HepG2 (cell line): ENCODE results near the gene AS3MT. TPM values are rescaled to one million over a fixed set of nuclear protein-coding genes. Genes with fewer than 3 reads are reported as not detected.

Source experiments
- TEF ChIP-seq: sonication (generic); formaldehyde crosslinking; IDR thresholded peaks from 2 replicates; pipeline ENCODE4 v1.5.0; 2020; ENCODE audit warnings: missing genetic modification reagents
- ZBTB10 ChIP-seq: sonication (generic); formaldehyde crosslinking; IDR thresholded peaks from 2 replicates; pipeline ENCODE4 v1.4.0; 2020; ENCODE audit warnings: missing genetic modification reagents, borderline replicate concordance
- ZBTB21 ChIP-seq: sonication (generic); formaldehyde crosslinking; IDR thresholded peaks from 2 replicates; pipeline ENCODE4 v1.4.0; 2020; ENCODE audit warnings: missing genetic modification reagents
- ZNF230 ChIP-seq: sonication (generic); formaldehyde crosslinking; IDR thresholded peaks from 2 replicates; pipeline ENCODE4 v1.4.0; 2020; ENCODE audit warnings: mild to moderate bottlenecking, missing genetic modification reagents
- ZNF24 ChIP-seq: fragments of 450-650 bp; IDR thresholded peaks from 2 replicates; pipeline ENCODE4 v1.6.1; 2017; ENCODE audit warnings: antibody characterized with exemption, mild to moderate bottlenecking
- ZNF292 ChIP-seq: sonication (generic); formaldehyde crosslinking; IDR thresholded peaks from 2 replicates; pipeline ENCODE4 v1.8.1; 2022; ENCODE audit warnings: mild to moderate bottlenecking, low read depth, missing genetic modification reagents, borderline replicate concordance
- polyA plus RNA-seq, 8 experiments: library from polyadenylated mRNA; depleted of rRNA in 3 of 8; stranded (reverse) in 7 of 8; unstranded in 1 of 8; fragments of >200 nt; fragmentation: Illumina TruSeq in 4 of 8; extraction: Trizol in 4 of 8; gene quantifications; 2 replicates each; pipeline versions ENCODE4 v1.2.1 to v1.2.3, GENCODE V29; 2011 to 2016; ENCODE audit warnings: low read depth in 4 of 8, missing spikeins in 1 of 8, mixed read lengths in 1 of 8; ENCODE audit not compliant: insufficient read depth in 1 of 8
- total RNA-seq, 5 experiments: library from RNA; depleted of rRNA; stranded (reverse); fragments of >200 nt; fragmentation: Illumina TruSeq; extraction: Trizol; gene quantifications; 2 replicates each; pipeline ENCODE4 v1.2.3, GENCODE V29; 2016; ENCODE audit warnings: low read depth in 1 of 5
- TF ChIP-seq, protein P1 (sequence below): sonication (generic); formaldehyde crosslinking; IDR thresholded peaks from 2 replicates; pipeline ENCODE4 v1.5.1; 2020; ENCODE audit warnings: mild to moderate bottlenecking, missing genetic modification reagents, moderate library complexity
- TF ChIP-seq, protein P2 (sequence below): sonication (generic); formaldehyde crosslinking; IDR thresholded peaks from 2 replicates; pipeline ENCODE4 v1.9.0; 2021; ENCODE audit warnings: mild to moderate bottlenecking, missing genetic modification reagents
- TF ChIP-seq, protein P3 (sequence below): sonication (generic); formaldehyde crosslinking; IDR thresholded peaks from 2 replicates; pipeline ENCODE4 v1.4.0; 2020; ENCODE audit warnings: missing genetic modification reagents, borderline replicate concordance

Gene AS3MT
- total and polyA plus RNA-seq, 2 of the 13 experiments (the other 11 are each of a cell fraction or from before 2014, with no cell fraction given) = 8.7 to 17.4 TPM

GRCh38 chr10:102917314-102917961, 48.2 kb downstream of the AS3MT start (continued):
- TF ChIP-seq, protein P1, sequence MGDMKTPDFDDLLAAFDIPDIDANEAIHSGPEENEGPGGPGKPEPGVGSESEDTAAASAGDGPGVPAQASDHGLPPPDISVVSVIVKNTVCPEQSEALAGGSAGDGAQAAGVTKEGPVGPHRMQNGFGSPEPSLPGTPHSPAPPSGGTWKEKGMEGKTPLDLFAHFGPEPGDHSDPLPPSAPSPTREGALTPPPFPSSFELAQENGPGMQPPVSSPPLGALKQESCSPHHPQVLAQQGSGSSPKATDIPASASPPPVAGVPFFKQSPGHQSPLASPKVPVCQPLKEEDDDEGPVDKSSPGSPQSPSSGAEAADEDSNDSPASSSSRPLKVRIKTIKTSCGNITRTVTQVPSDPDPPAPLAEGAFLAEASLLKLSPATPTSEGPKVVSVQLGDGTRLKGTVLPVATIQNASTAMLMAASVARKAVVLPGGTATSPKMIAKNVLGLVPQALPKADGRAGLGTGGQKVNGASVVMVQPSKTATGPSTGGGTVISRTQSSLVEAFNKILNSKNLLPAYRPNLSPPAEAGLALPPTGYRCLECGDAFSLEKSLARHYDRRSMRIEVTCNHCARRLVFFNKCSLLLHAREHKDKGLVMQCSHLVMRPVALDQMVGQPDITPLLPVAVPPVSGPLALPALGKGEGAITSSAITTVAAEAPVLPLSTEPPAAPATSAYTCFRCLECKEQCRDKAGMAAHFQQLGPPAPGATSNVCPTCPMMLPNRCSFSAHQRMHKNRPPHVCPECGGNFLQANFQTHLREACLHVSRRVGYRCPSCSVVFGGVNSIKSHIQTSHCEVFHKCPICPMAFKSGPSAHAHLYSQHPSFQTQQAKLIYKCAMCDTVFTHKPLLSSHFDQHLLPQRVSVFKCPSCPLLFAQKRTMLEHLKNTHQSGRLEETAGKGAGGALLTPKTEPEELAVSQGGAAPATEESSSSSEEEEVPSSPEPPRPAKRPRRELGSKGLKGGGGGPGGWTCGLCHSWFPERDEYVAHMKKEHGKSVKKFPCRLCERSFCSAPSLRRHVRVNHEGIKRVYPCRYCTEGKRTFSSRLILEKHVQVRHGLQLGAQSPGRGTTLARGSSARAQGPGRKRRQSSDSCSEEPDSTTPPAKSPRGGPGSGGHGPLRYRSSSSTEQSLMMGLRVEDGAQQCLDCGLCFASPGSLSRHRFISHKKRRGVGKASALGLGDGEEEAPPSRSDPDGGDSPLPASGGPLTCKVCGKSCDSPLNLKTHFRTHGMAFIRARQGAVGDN = peak; percentile 65
- TF ChIP-seq ZBTB21 (no peak), ZNF292 (CRISPR knock-in tag) (0 out of 2 replicates have a peak, but pooled peaks have one; percentile 8), TEF (CRISPR knock-in tag) (no peak), ZNF24 (no peak), ZNF230 (CRISPR knock-in tag) (0 out of 2 replicates have a peak, but pooled peaks have one; percentile 19), ZBTB10 (peak; percentile 96)
- TF ChIP-seq, protein P2, sequence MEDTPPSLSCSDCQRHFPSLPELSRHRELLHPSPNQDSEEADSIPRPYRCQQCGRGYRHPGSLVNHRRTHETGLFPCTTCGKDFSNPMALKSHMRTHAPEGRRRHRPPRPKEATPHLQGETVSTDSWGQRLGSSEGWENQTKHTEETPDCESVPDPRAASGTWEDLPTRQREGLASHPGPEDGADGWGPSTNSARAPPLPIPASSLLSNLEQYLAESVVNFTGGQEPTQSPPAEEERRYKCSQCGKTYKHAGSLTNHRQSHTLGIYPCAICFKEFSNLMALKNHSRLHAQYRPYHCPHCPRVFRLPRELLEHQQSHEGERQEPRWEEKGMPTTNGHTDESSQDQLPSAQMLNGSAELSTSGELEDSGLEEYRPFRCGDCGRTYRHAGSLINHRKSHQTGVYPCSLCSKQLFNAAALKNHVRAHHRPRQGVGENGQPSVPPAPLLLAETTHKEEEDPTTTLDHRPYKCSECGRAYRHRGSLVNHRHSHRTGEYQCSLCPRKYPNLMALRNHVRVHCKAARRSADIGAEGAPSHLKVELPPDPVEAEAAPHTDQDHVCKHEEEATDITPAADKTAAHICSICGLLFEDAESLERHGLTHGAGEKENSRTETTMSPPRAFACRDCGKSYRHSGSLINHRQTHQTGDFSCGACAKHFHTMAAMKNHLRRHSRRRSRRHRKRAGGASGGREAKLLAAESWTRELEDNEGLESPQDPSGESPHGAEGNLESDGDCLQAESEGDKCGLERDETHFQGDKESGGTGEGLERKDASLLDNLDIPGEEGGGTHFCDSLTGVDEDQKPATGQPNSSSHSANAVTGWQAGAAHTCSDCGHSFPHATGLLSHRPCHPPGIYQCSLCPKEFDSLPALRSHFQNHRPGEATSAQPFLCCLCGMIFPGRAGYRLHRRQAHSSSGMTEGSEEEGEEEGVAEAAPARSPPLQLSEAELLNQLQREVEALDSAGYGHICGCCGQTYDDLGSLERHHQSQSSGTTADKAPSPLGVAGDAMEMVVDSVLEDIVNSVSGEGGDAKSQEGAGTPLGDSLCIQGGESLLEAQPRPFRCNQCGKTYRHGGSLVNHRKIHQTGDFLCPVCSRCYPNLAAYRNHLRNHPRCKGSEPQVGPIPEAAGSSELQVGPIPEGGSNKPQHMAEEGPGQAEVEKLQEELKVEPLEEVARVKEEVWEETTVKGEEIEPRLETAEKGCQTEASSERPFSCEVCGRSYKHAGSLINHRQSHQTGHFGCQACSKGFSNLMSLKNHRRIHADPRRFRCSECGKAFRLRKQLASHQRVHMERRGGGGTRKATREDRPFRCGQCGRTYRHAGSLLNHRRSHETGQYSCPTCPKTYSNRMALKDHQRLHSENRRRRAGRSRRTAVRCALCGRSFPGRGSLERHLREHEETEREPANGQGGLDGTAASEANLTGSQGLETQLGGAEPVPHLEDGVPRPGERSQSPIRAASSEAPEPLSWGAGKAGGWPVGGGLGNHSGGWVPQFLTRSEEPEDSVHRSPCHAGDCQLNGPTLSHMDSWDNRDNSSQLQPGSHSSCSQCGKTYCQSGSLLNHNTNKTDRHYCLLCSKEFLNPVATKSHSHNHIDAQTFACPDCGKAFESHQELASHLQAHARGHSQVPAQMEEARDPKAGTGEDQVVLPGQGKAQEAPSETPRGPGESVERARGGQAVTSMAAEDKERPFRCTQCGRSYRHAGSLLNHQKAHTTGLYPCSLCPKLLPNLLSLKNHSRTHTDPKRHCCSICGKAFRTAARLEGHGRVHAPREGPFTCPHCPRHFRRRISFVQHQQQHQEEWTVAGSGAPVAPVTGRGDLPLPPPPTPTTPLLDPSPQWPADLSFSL (CRISPR knock-in tag) = no peak
- TF ChIP-seq, protein P3, sequence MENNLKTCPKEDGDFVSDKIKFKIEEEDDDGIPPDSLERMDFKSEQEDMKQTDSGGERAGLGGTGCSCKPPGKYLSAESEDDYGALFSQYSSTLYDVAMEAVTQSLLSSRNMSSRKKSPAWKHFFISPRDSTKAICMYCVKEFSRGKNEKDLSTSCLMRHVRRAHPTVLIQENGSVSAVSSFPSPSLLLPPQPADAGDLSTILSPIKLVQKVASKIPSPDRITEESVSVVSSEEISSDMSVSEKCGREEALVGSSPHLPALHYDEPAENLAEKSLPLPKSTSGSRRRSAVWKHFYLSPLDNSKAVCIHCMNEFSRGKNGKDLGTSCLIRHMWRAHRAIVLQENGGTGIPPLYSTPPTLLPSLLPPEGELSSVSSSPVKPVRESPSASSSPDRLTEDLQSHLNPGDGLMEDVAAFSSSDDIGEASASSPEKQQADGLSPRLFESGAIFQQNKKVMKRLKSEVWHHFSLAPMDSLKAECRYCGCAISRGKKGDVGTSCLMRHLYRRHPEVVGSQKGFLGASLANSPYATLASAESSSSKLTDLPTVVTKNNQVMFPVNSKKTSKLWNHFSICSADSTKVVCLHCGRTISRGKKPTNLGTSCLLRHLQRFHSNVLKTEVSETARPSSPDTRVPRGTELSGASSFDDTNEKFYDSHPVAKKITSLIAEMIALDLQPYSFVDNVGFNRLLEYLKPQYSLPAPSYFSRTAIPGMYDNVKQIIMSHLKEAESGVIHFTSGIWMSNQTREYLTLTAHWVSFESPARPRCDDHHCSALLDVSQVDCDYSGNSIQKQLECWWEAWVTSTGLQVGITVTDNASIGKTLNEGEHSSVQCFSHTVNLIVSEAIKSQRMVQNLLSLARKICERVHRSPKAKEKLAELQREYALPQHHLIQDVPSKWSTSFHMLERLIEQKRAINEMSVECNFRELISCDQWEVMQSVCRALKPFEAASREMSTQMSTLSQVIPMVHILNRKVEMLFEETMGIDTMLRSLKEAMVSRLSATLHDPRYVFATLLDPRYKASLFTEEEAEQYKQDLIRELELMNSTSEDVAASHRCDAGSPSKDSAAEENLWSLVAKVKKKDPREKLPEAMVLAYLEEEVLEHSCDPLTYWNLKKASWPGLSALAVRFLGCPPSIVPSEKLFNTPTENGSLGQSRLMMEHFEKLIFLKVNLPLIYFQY = no peak
